Measurements from ENCODE around the gene RIMBP3C.
"Not testable (repeated sequence)": the region's sequence is repeated elsewhere in the genome, so short reads cannot be mapped to it uniquely, and the experiment has no call there.

Gene RIMBP3C

GRCh38 chr22:21516970-21517764 is 34.1 kb downstream of the RIMBP3C start:
- not testable (repeated sequence) for DNase-seq

- not testable (repeated sequence) for DNase-seq
These were observed 34.7 kb downstream of the RIMBP3C start for GRCh38 chr22:21516522-21516921.

- not testable (repeated sequence) for DNase-seq
These were observed 36.0 kb downstream of the RIMBP3C start for GRCh38 chr22:21515234-21515633.

GRCh38 chr22:21514117-21514516 is 37.1 kb downstream of the RIMBP3C start:
- DNase-seq, result not testable (repeated sequence)

GRCh38 chr22:21512022-21512421 is 39.2 kb downstream of the RIMBP3C start:
- not testable (repeated sequence) for DNase-seq

GRCh38 chr22:21510397-21510796 is 40.9 kb downstream of the RIMBP3C start:
- not testable (repeated sequence) for DNase-seq

- DNase-seq, result not testable (repeated sequence)
These were observed 51.4 kb downstream of the RIMBP3C start for GRCh38 chr22:21499623-21500506.

GRCh38 chr22:21498489-21498888 is 52.8 kb downstream of the RIMBP3C start:
- DNase-seq, result not testable (repeated sequence)

- DNase-seq, result not testable (repeated sequence)
These were observed 53.3 kb downstream of the RIMBP3C start for GRCh38 chr22:21497984-21498383.

Data from NCI-H226 (cell line).